Measurements from ENCODE around the gene SOD2.

Gene SOD2

DNA sequence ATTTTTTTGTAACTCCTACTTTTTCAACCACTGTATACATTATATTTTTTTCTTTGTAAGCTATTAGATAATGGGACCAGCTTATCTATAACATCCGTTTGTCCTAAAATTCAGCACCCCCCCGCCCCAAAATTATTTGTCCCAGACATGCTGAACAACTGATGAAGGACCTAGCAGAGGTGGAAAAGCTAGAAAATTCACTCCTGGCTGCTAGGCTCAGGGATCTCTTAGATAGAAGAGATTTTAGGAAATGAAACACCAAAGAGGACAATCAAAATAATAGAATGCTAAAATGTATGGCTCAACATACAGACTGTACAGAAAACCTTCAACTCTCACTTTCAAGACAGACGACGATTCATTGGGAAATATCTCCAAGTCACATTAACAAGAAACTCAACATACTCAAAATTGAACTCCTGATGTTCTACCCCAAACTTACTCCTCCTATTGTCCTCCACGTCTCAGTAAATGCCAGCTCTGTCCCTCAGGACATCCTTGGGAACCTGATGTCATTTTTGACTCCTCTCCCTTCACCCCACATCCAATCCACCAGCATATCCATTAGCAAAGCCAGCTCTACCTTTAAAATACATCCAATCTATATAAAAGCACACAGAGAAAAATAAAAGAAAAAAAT lies 4.7 kb downstream of the SOD2 start:
- no peak overlapping the region for H3K27ac ChIP-seq
- no peak overlapping the region for H3K4me3 ChIP-seq (ENCODE audit: low read depth, low read length)
- DNase-seq, result no peak
- TF ChIP-seq, protein P1, sequence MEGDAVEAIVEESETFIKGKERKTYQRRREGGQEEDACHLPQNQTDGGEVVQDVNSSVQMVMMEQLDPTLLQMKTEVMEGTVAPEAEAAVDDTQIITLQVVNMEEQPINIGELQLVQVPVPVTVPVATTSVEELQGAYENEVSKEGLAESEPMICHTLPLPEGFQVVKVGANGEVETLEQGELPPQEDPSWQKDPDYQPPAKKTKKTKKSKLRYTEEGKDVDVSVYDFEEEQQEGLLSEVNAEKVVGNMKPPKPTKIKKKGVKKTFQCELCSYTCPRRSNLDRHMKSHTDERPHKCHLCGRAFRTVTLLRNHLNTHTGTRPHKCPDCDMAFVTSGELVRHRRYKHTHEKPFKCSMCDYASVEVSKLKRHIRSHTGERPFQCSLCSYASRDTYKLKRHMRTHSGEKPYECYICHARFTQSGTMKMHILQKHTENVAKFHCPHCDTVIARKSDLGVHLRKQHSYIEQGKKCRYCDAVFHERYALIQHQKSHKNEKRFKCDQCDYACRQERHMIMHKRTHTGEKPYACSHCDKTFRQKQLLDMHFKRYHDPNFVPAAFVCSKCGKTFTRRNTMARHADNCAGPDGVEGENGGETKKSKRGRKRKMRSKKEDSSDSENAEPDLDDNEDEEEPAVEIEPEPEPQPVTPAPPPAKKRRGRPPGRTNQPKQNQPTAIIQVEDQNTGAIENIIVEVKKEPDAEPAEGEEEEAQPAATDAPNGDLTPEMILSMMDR (IDR thresholded peaks at IDR 0.05; ENCODE audit: low read depth, low read length, missing control alignments), result no peak
- in situ Hi-C loops (cut with HindIII; ENCODE audit: low pct_ligation_motif_present, low sequenced_read_pairs), result no loop called here
- H3K27me3 ChIP-seq (replicated peaks), result no peaks in the 10 kb centered on the region
- H3K36me3 ChIP-seq (replicated peaks), result peaks cover 24% of the 10 kb centered on the region

DNA sequence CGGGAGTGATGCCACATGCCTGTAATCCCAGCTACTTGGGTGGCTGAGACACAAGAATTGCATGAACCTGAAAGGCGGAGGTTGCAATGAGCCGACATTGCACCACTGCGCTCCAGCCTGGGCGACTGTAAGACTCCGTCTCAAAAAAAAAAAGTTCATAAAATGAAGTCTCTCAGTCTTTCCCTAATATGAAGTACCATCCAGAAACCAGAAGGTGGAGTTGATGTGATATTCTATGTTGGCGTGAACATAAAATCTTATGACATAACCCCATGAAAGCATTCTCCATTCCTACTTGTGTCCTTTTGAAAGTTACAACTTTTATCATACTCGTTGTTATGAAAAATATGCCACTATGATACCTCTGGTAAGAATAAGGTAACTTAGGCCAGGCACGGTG lies 5.7 kb downstream of the SOD2 start:
- TF ChIP-seq, protein P1 (IDR thresholded peaks at IDR 0.05; ENCODE audit: low read depth, low read length, missing control alignments), result no peak
- Histone ChIP-seq H3K36me3 (replicated peaks) (peaks cover 24% of the 10 kb centered on the region), H3K27me3 (replicated peaks) (no peaks in the 10 kb centered on the region), H3K27ac (no peak overlapping the region), H3K4me3 (ENCODE audit: low read depth, low read length) (no peak overlapping the region)
- in situ Hi-C loops (cut with HindIII; ENCODE audit: low pct_ligation_motif_present, low sequenced_read_pairs), result no loop called here
- DNase-seq, result no peak

DNA sequence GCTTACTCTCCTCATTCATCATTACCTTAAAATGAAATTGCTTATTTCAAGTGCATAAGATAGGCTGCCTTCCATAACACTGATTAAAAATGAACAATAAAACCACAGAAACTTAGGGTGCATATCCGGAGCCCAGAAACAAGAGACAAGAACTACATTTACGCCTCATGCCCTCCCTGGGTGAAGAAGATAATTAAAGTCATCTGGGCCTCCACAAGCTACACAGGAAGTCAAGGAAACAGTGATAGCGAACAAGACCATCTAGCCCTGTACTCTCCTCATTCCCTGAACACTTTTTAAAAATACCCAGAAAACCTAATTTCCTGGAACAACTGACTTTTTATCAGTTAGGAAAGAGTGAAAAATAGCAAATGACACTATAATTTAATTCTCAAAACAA lies 6.3 kb downstream of the SOD2 start:
- no peak for DNase-seq
- Histone ChIP-seq H3K4me3 (ENCODE audit: low read depth, low read length) (no peak overlapping the region), H3K27ac (no peak overlapping the region), H3K27me3 (replicated peaks) (no peaks in the 10 kb centered on the region), H3K36me3 (replicated peaks) (peaks cover 24% of the 10 kb centered on the region)
- TF ChIP-seq, protein P1 (IDR thresholded peaks at IDR 0.05; ENCODE audit: low read depth, low read length, missing control alignments), result no peak
- in situ Hi-C loops (cut with HindIII; ENCODE audit: low pct_ligation_motif_present, low sequenced_read_pairs), result no loop called here

DNA sequence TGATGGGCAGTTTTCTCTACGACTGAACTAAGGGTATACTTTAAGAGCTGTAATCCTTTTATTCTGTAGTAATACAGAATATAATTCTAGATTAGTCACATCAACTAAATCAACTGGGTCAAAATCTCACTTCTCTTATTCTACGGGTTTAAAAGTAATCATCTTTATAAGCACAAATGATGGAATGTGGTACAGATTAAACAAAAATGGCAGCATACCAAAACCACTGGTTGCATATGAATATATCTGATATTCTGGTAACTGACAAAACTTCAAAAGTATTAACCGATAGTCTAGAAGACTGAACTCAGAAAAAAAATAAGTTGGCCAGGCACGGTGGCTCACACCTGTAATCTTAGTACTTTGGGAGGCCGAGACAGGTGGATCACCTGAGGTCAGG lies 7.0 kb downstream of the SOD2 start:
- peaks cover 24% of the 10 kb centered on the region for H3K36me3 ChIP-seq (replicated peaks)
- in situ Hi-C loops (cut with HindIII; ENCODE audit: low pct_ligation_motif_present, low sequenced_read_pairs), result no loop called here
- no peaks in the 10 kb centered on the region for H3K27me3 ChIP-seq (replicated peaks)
- no peak for DNase-seq
- TF ChIP-seq, protein P1 (IDR thresholded peaks at IDR 0.05; ENCODE audit: low read depth, low read length, missing control alignments), result no peak
- H3K4me3 ChIP-seq (ENCODE audit: low read depth, low read length), result no peak overlapping the region
- no peak overlapping the region for H3K27ac ChIP-seq

DNA sequence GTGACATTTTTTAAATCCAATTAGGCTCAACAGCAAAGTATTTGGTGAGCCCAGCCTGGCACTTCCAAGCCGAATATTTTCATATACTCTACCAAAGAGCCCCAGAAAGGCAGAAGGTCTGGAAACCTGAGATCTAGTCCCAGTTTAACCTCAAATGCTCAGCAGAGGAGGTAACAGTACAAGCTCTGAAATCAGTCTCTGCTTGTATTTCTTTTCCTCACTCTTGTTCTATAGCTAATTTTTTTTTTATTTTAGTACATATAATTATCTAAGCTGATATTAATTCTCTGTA lies 9.1 kb downstream of the SOD2 start:
- no peak for DNase-seq
- in situ Hi-C loops (cut with HindIII; ENCODE audit: low pct_ligation_motif_present, low sequenced_read_pairs), result no loop called here
- peaks cover 23% of the 10 kb centered on the region for H3K36me3 ChIP-seq (replicated peaks)

More for the DNA sequence above, 9.1 kb downstream of the SOD2 start:
- TF ChIP-seq, protein P1 (IDR thresholded peaks at IDR 0.05; ENCODE audit: low read depth, low read length, missing control alignments), result no peak
- H3K27me3 ChIP-seq (replicated peaks), result no peaks in the 10 kb centered on the region
- H3K4me3 ChIP-seq (ENCODE audit: low read depth, low read length), result no peak overlapping the region
- H3K27ac ChIP-seq, result no peak overlapping the region

Data from brain microvascular endothelial cell (primary cell).